Large intestine (tissue), 3 donors: ENCODE results near the gene ASCC1. TPM values are rescaled to one million over a fixed set of nuclear protein-coding genes. Genes with fewer than 3 reads are reported as not detected.
A peak's percentile ranks its signal among the peaks of the same experiment; 100 is the strongest.
"Not testable (repeated sequence)": the region's sequence is repeated elsewhere in the genome, so short reads cannot be mapped to it uniquely, and the experiment has no call there.

Source experiments
- DNase-seq, 2 donors: peaks; one replicate each; pipeline versions ENCODE4 v3.0.0 to v3.0.0-alpha.2; 2013
- H3K27ac ChIP-seq: one replicate; pipeline ENCODE4 v1.5.1; 2013; ENCODE audit warnings: low read length
- H3K27me3 ChIP-seq: 2 replicates; pipeline ENCODE4 v1.6.1; 2013; ENCODE audit warnings: low read length; ENCODE audit not compliant: control insufficient read depth, insufficient read depth
- H3K36me3 ChIP-seq: 2 replicates; pipeline ENCODE4 v1.6.1; 2013; ENCODE audit warnings: low read length; ENCODE audit not compliant: control insufficient read depth, insufficient read depth
- H3K4me1 ChIP-seq: one replicate; pipeline ENCODE4 v1.6.1; 2013; ENCODE audit warnings: low read length; ENCODE audit not compliant: control insufficient read depth, insufficient read depth
- H3K4me3 ChIP-seq: one replicate; pipeline ENCODE4 v1.5.1; 2013; ENCODE audit warnings: low read length
- H3K9me3 ChIP-seq: one replicate; pipeline ENCODE4 v1.6.1; 2013; ENCODE audit warnings: mild to moderate bottlenecking, low read depth, low read length, moderate library complexity; ENCODE audit not compliant: control insufficient read depth
- WGBS: methylation state at CpG from one replicate; pipeline ENCODE4 v1.1.5; 2013; ENCODE audit warnings: low lambda C conversion rate; ENCODE audit not compliant: insufficient coverage; 5-methylcytosine and 5-hydroxymethylcytosine counted together
- polyA plus RNA-seq: library from polyadenylated mRNA; unstranded; fragments of 120-200 nt; gene quantifications from one replicate; pipeline ENCODE4 v1.2.1, GENCODE V29; 2013

ASCC1 gene
- polyA plus RNA-seq, 1 donor, result 23.1 TPM

GRCh38 chr10:72171175-72171630 is 44.9 kb downstream of the ASCC1 start:
- H3K27me3 ChIP-seq, result no peaks in the 10 kb centered on the region
- WGBS, result 25% methylated on average over 1 of the region's 7 CpGs
- no peaks in the 10 kb centered on the region for H3K9me3 ChIP-seq
- no peak overlapping the region for H3K4me3 ChIP-seq
- peak; percentile 84 to 94 for DNase-seq
- H3K36me3 ChIP-seq, result no peaks in the 10 kb centered on the region
- H3K4me1 ChIP-seq, result peaks cover 12% of the 10 kb centered on the region
- H3K27ac ChIP-seq, result peak overlapping the region; percentile 89

- Histone ChIP-seq H3K4me1 (peaks cover 12% of the 10 kb centered on the region), H3K36me3 (no peaks in the 10 kb centered on the region), H3K4me3 (no peak overlapping the region), H3K9me3 (no peaks in the 10 kb centered on the region), H3K27me3 (no peaks in the 10 kb centered on the region), H3K27ac (peak overlapping the region; percentile 89)
- no peak for DNase-seq
- WGBS, result 40% methylated on average over 1 of the region's 4 CpGs
Observed at GRCh38 chr10:72170733-72171132, 45.3 kb downstream of the ASCC1 start.

- Histone ChIP-seq H3K27ac (peak overlapping the region; percentile 89), H3K36me3 (no peaks in the 10 kb centered on the region), H3K4me3 (no peak overlapping the region), H3K4me1 (peaks cover 12% of the 10 kb centered on the region), H3K9me3 (no peaks in the 10 kb centered on the region), H3K27me3 (no peaks in the 10 kb centered on the region)
- no CpG with 5 or more reads among the region's 4 CpGs for WGBS
- DNase-seq, result peak; percentile 76 to 87
Observed at GRCh38 chr10:72170263-72170662, 45.8 kb downstream of the ASCC1 start.

- no peaks in the 10 kb centered on the region for H3K9me3 ChIP-seq
- peaks cover 12% of the 10 kb centered on the region for H3K4me1 ChIP-seq
- H3K36me3 ChIP-seq, result no peaks in the 10 kb centered on the region
- 100% methylated on average over 2 of the region's 3 CpGs for WGBS
- H3K27ac ChIP-seq, result no peak overlapping the region
- no peak for DNase-seq
- H3K4me3 ChIP-seq, result no peak overlapping the region
- no peaks in the 10 kb centered on the region for H3K27me3 ChIP-seq
Observed at GRCh38 chr10:72167118-72167517, 49.0 kb downstream of the ASCC1 start.

GRCh38 chr10:72164617-72165016 is 51.5 kb downstream of the ASCC1 start:
- no peak for DNase-seq
- no peaks in the 10 kb centered on the region for H3K36me3 ChIP-seq
- no peaks in the 10 kb centered on the region for H3K9me3 ChIP-seq
- 100% methylated on average over 1 of the region's 2 CpGs for WGBS
- no peaks in the 10 kb centered on the region for H3K27me3 ChIP-seq
- no peak overlapping the region for H3K27ac ChIP-seq
- no peak overlapping the region for H3K4me3 ChIP-seq
- H3K4me1 ChIP-seq, result no peaks in the 10 kb centered on the region

- no CpG with 5 or more reads among the region's 1 CpG for WGBS
Observed at GRCh38 chr10:72162978-72163377, 53.1 kb downstream of the ASCC1 start.

GRCh38 chr10:72158176-72158575 is 57.9 kb downstream of the ASCC1 start:
- H3K4me1 ChIP-seq, result no peaks in the 10 kb centered on the region
- WGBS, result 92% methylated on average over 3 of the region's 9 CpGs

More at GRCh38 chr10:72162978-72163377, 53.1 kb downstream of the ASCC1 start:
- Histone ChIP-seq H3K9me3 (no peaks in the 10 kb centered on the region), H3K27ac (no peak overlapping the region), H3K36me3 (no peaks in the 10 kb centered on the region), H3K4me3 (no peak overlapping the region), H3K4me1 (no peaks in the 10 kb centered on the region), H3K27me3 (no peaks in the 10 kb centered on the region)
- DNase-seq, result no peak

GRCh38 chr10:72156223-72156622 is 59.9 kb downstream of the ASCC1 start:
- Histone ChIP-seq H3K27me3 (no peaks in the 10 kb centered on the region), H3K4me1 (no peaks in the 10 kb centered on the region), H3K36me3 (no peaks in the 10 kb centered on the region), H3K9me3 (no peaks in the 10 kb centered on the region), H3K27ac (no peak overlapping the region), H3K4me3 (no peak overlapping the region)
- no CpG with 5 or more reads among the region's 10 CpGs for WGBS
- DNase-seq, result no peak

More at GRCh38 chr10:72158176-72158575, 57.9 kb downstream of the ASCC1 start:
- Histone ChIP-seq H3K27ac (no peak overlapping the region), H3K36me3 (no peaks in the 10 kb centered on the region), H3K9me3 (no peaks in the 10 kb centered on the region), H3K4me3 (no peak overlapping the region), H3K27me3 (no peaks in the 10 kb centered on the region)
- no peak for DNase-seq

GRCh38 chr10:72152286-72152685 is 63.8 kb downstream of the ASCC1 start:
- no peaks in the 10 kb centered on the region for H3K9me3 ChIP-seq
- H3K27me3 ChIP-seq, result no peaks in the 10 kb centered on the region

GRCh38 chr10:72150746-72151478 is 65.2 kb downstream of the ASCC1 start:
- WGBS, result 100% methylated on average over 1 of the region's 6 CpGs
- H3K27me3 ChIP-seq, H3K4me3 ChIP-seq, H3K36me3 ChIP-seq, H3K27ac ChIP-seq, H3K4me1 ChIP-seq, DNase-seq, H3K9me3 ChIP-seq: not testable (repeated sequence)

More at GRCh38 chr10:72152286-72152685, 63.8 kb downstream of the ASCC1 start:
- H3K4me3 ChIP-seq, result no peak overlapping the region
- 100% methylated on average over 2 of the region's 7 CpGs for WGBS
- H3K4me1 ChIP-seq, result no peaks in the 10 kb centered on the region
- DNase-seq, result no peak
- no peak overlapping the region for H3K27ac ChIP-seq
- H3K36me3 ChIP-seq, result no peaks in the 10 kb centered on the region

- H3K4me3 ChIP-seq, H3K9me3 ChIP-seq, H3K4me1 ChIP-seq, H3K27me3 ChIP-seq, H3K36me3 ChIP-seq, DNase-seq, H3K27ac ChIP-seq: not testable (repeated sequence)
- WGBS, result no CpG with 5 or more reads among the region's 4 CpGs
Observed at GRCh38 chr10:72147324-72147584, 68.8 kb downstream of the ASCC1 start.
